DOHH2 (cell line): ENCODE measurements around the gene PLAAT2.

Source experiments
- H3F3A ChIP-seq: fragments of 200-600 bp; sonication (generic), shearing (Covaris generic); 2 replicates; pipeline ENCODE4 v1.6.0; 2016; ENCODE audit warnings: antibody characterized with exemption, mild to moderate bottlenecking; ENCODE audit not compliant: control insufficient read depth, insufficient read depth
- H3K27ac ChIP-seq: fragments of 200-600 bp; sonication (generic); 2 replicates; pipeline ENCODE4 v1.5.1; 2014; ENCODE audit warnings: low read depth, mild to moderate bottlenecking, low read length, moderate library complexity
- H3K27me3 ChIP-seq: fragments of 200-600 bp; sonication (generic); 2 replicates; pipeline ENCODE4 v1.6.1; 2014; ENCODE audit warnings: mild to moderate bottlenecking, low read length, mixed read lengths; ENCODE audit not compliant: control insufficient read depth
- H3K36me3 ChIP-seq: fragments of 200-600 bp; sonication (generic); 2 replicates; pipeline ENCODE4 v1.6.1; 2014; ENCODE audit warnings: mild to moderate bottlenecking, low read length, moderate library complexity, mixed read lengths; ENCODE audit not compliant: control insufficient read depth
- H3K4me1 ChIP-seq: fragments of 200-600 bp; sonication (generic); 2 replicates; pipeline ENCODE4 v1.6.1; 2014; ENCODE audit warnings: mild to moderate bottlenecking, low read length, mixed read lengths; ENCODE audit not compliant: control insufficient read depth
- H3K4me2 ChIP-seq: fragments of 200-600 bp; sonication (generic); 2 replicates; pipeline ENCODE4 v1.6.0; 2014; ENCODE audit warnings: mild to moderate bottlenecking, low read length, moderate library complexity
- H3K4me3 ChIP-seq: fragments of 200-600 bp; sonication (generic); 2 replicates; pipeline ENCODE4 v1.5.1; 2014; ENCODE audit warnings: mild to moderate bottlenecking, low read length, mixed read lengths
- H3K79me2 ChIP-seq: fragments of 200-600 bp; sonication (generic); 2 replicates; pipeline ENCODE4 v1.6.1; 2014; ENCODE audit warnings: mild to moderate bottlenecking, low read length, mixed read lengths; ENCODE audit not compliant: control insufficient read depth
- H3K9me2 ChIP-seq: fragments of 200-600 bp; sonication (generic); replicated peaks from 2 replicates; pipeline ENCODE4 v1.6.1; 2014; ENCODE audit warnings: mild to moderate bottlenecking, low read length, mixed read lengths; ENCODE audit not compliant: control insufficient read depth
- H3K9me3 ChIP-seq: fragments of 200-600 bp; sonication (generic); 2 replicates; pipeline ENCODE4 v1.6.1; 2014; ENCODE audit warnings: antibody characterized with exemption, low read length, mixed read lengths; ENCODE audit not compliant: control insufficient read depth, insufficient read depth
- H4K20me1 ChIP-seq: fragments of 200-600 bp; sonication (generic); 2 replicates; pipeline ENCODE4 v1.6.0; 2014; ENCODE audit warnings: low read depth, mild to moderate bottlenecking, antibody characterized with exemption, low read length, moderate library complexity; ENCODE audit not compliant: control insufficient read depth, insufficient read depth
- EZH2phosphoT487 ChIP-seq: fragments of 200-600 bp; sonication (generic); IDR thresholded peaks from 2 replicates; pipeline ENCODE4 v1.6.1; 2017; ENCODE audit warnings: borderline replicate concordance, mild to moderate bottlenecking, antibody characterized with exemption, low read length, moderate library complexity, mixed read lengths
- TF ChIP-seq, protein P1 (sequence below): fragments of 200-600 bp; sonication (generic); IDR thresholded peaks from one replicate; pipeline ENCODE4 v1.5.1; 2014; ENCODE audit warnings: antibody characterized with exemption, mild to moderate bottlenecking, low read depth, low read length; ENCODE audit not compliant: poor library complexity, severe bottlenecking

PLAAT2 gene

DNA sequence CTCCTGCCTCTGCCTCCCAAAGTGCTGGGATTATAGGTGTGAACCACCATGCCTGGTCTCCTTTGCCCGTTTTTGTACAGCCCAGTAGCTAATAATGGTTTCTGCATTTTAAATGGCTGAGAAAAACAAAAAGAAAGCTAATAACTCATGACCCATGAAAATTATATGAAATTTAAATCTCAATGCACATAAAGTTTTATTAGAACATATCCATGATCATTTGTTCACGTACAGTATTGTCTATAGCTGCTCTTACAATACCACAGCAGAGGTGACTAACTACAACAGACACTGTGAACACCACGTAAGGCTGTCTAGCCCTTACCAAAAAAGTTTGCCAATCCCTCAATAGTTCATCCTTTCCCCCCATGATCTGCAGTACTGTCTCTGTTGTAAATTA lies 6.4 kb upstream of the PLAAT2 start:
- TF ChIP-seq EZH2phosphoT487 = no peak
- TF ChIP-seq, protein P1, sequence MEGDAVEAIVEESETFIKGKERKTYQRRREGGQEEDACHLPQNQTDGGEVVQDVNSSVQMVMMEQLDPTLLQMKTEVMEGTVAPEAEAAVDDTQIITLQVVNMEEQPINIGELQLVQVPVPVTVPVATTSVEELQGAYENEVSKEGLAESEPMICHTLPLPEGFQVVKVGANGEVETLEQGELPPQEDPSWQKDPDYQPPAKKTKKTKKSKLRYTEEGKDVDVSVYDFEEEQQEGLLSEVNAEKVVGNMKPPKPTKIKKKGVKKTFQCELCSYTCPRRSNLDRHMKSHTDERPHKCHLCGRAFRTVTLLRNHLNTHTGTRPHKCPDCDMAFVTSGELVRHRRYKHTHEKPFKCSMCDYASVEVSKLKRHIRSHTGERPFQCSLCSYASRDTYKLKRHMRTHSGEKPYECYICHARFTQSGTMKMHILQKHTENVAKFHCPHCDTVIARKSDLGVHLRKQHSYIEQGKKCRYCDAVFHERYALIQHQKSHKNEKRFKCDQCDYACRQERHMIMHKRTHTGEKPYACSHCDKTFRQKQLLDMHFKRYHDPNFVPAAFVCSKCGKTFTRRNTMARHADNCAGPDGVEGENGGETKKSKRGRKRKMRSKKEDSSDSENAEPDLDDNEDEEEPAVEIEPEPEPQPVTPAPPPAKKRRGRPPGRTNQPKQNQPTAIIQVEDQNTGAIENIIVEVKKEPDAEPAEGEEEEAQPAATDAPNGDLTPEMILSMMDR = no peak
- Histone ChIP-seq H3K4me3 (no peak overlapping the region), H4K20me1 (no peaks in the 10 kb centered on the region), H3K27ac (no peak overlapping the region), H3K9me3 (0 out of 2 replicates have a peak, but pooled peaks cover 2% of the 10 kb centered on the region), H3K36me3 (no peaks in the 10 kb centered on the region), H3K27me3 (no peaks in the 10 kb centered on the region), H3K4me2 (no peak overlapping the region), H3K4me1 (peaks cover 60% of the 10 kb centered on the region), H3K9me2 (no peaks in the 10 kb centered on the region), H3K79me2 (no peaks in the 10 kb centered on the region), H3F3A (peaks cover 24% of the 10 kb centered on the region)

DNA sequence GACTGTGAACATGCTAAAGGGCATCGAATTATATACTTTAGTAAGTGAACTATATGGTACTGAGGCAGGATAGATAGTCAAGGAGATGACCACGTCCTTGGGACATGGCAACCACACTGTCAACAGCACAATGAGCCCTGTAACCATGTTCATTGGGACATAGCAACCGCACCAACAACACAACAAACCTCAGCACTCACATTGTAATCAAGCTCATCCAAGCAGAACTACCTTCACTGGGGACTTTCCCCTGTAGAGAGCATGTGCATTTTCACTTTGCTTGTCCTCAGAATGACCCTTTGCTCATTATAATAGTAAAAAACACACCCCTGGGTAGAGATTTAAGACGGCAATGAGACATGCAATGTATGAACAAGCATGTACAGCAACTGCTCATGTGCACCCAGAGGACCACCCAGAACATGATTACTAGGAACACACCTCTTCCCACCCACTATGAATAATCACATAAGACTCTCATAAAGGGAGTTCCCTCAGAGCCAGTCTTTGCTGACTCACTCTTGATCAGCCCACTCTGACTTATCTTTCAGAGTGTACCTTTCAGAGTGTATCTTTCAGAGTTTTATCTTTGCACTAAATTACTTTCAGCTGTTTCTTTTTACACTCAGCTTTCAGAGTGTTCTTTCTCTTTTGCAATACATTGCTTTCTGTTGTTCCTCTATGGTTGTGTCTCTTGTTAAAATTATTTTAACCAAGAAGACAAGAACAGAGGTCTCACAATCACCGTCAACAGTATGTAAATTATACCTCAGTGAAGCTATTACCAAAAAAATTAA lies 4.1 kb upstream of the PLAAT2 start:
- peak overlapping the region; percentile 64 for H3K27ac ChIP-seq
- no peaks in the 10 kb centered on the region for H3K9me2 ChIP-seq
- no peaks in the 10 kb centered on the region for H3K79me2 ChIP-seq
- peaks cover 41% of the 10 kb centered on the region for H3K4me1 ChIP-seq
- H3K9me3 ChIP-seq = no peaks in the 10 kb centered on the region
- H3K4me3 ChIP-seq = peak overlapping the region; percentile 57
- no peaks in the 10 kb centered on the region for H4K20me1 ChIP-seq
- peaks cover 19% of the 10 kb centered on the region for H3F3A ChIP-seq
- peak overlapping the region; percentile 73 for H3K4me2 ChIP-seq
- no peak for TF ChIP-seq EZH2phosphoT487
- TF ChIP-seq, protein P1 = no peak
- no peaks in the 10 kb centered on the region for H3K27me3 ChIP-seq
- no peaks in the 10 kb centered on the region for H3K36me3 ChIP-seq

DNA sequence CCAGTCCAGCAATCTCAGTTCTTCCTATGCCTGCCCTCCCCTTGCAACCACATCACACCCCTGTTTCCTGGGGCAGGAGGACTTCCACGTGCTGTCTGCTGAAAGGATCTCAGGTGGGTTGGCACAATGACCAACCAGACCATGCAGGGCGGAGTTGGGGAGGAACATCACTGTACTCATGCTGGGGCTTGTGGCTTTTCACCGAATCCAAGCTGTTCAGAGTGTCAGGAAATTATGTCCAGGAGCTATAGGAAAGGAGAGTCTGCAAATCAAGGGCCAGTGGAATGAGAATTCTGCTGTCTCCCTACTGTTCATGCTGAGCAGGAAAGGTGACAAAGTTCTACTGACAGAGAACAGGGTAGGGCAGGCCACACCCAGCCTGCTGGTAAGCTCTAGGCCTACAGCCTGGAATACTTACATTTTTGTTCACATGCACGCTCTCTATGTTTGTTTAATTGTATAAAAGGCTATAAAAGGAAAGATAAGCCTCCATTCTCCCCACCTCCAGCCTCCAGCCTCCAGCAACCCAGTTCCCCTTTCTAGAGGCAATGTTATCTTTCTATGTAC lies 1.7 kb upstream of the PLAAT2 start:
- TF ChIP-seq, protein P1 = no peak
- no peak for TF ChIP-seq EZH2phosphoT487
- Histone ChIP-seq H3K9me3 (no peaks in the 10 kb centered on the region), H4K20me1 (no peaks in the 10 kb centered on the region), H3K4me3 (no peak overlapping the region), H3K27me3 (no peaks in the 10 kb centered on the region), H3F3A (peaks cover 10% of the 10 kb centered on the region), H3K4me1 (peaks cover 34% of the 10 kb centered on the region), H3K79me2 (no peaks in the 10 kb centered on the region), H3K36me3 (no peaks in the 10 kb centered on the region), H3K9me2 (no peaks in the 10 kb centered on the region), H3K4me2 (no peak overlapping the region), H3K27ac (no peak overlapping the region)
